HEK293 (cell line): ENCODE measurements around the gene HSCB.

Experiments
- BCL6B ChIP-seq: fragments of 450-650 bp; formaldehyde crosslinking; IDR thresholded peaks from 2 replicates; pipeline ENCODE4 v1.5.1; 2017; ENCODE audit warnings: missing biosample characterization, missing genetic modification characterization
- HOXA7 ChIP-seq: sonication (generic); formaldehyde crosslinking; IDR thresholded peaks from 2 replicates; pipeline ENCODE4 v1.8.1; 2022; ENCODE audit warnings: missing genetic modification reagents, borderline replicate concordance
- IKZF3 ChIP-seq: fragments of 450-650 bp; IDR thresholded peaks from 2 replicates; pipeline ENCODE4 v1.5.0; 2018; ENCODE audit warnings: missing biosample characterization, mild to moderate bottlenecking, missing genetic modification characterization, moderate library complexity
- INSM2 ChIP-seq: fragments of 450-650 bp; formaldehyde crosslinking; IDR thresholded peaks from 2 replicates; pipeline ENCODE4 v1.5.1; 2016; ENCODE audit warnings: missing biosample characterization, missing genetic modification characterization
- OSR2 ChIP-seq: fragments of 450-650 bp; formaldehyde crosslinking; IDR thresholded peaks from 2 replicates; pipeline ENCODE4 v1.5.1; 2016; ENCODE audit warnings: missing biosample characterization, missing genetic modification characterization
- PRDM10 ChIP-seq: fragments of 450-650 bp; formaldehyde crosslinking; IDR thresholded peaks from 2 replicates; pipeline ENCODE4 v1.5.1; 2016; ENCODE audit warnings: missing biosample characterization, missing genetic modification characterization
- PRDM6 ChIP-seq: fragments of 450-650 bp; formaldehyde crosslinking; IDR thresholded peaks from 2 replicates; pipeline ENCODE4 v1.5.1; 2017; ENCODE audit warnings: missing biosample characterization, missing genetic modification characterization
- SP3 ChIP-seq: fragments of 450-650 bp; formaldehyde crosslinking; IDR thresholded peaks from 2 replicates; pipeline ENCODE4 v1.5.1; 2016; ENCODE audit warnings: missing biosample characterization, missing genetic modification characterization
- ZBTB10 ChIP-seq: fragments of 450-650 bp; formaldehyde crosslinking; IDR thresholded peaks from 2 replicates; pipeline ENCODE4 v1.5.1; 2016; ENCODE audit warnings: missing biosample characterization, missing genetic modification characterization
- ZBTB17 ChIP-seq: fragments of 450-650 bp; formaldehyde crosslinking; IDR thresholded peaks from 2 replicates; pipeline ENCODE4 v1.5.1; 2016; ENCODE audit warnings: missing biosample characterization, missing genetic modification characterization
- ZBTB20 ChIP-seq: fragments of 450-650 bp; formaldehyde crosslinking; IDR thresholded peaks from 2 replicates; pipeline ENCODE4 v1.5.1; 2016; ENCODE audit warnings: missing biosample characterization, missing genetic modification characterization
- ZBTB21 ChIP-seq: fragments of 450-650 bp; formaldehyde crosslinking; IDR thresholded peaks from 2 replicates; pipeline ENCODE4 v1.5.1; 2017; ENCODE audit warnings: missing biosample characterization, missing genetic modification characterization
- ZBTB48 ChIP-seq: fragments of 450-650 bp; formaldehyde crosslinking; IDR thresholded peaks from 2 replicates; pipeline ENCODE4 v1.5.1; 2016; ENCODE audit warnings: missing biosample characterization, missing genetic modification characterization
- ZEB2 ChIP-seq: fragments of 450-650 bp; formaldehyde crosslinking; IDR thresholded peaks from 2 replicates; pipeline ENCODE4 v1.5.1; 2016; ENCODE audit warnings: missing biosample characterization, missing genetic modification characterization
- ZFP69B ChIP-seq: fragments of 450-650 bp; formaldehyde crosslinking; IDR thresholded peaks from 2 replicates; pipeline ENCODE4 v1.5.1; 2016; ENCODE audit warnings: missing biosample characterization, missing genetic modification characterization
- ZNF175 ChIP-seq: fragments of 450-650 bp; formaldehyde crosslinking; IDR thresholded peaks from 2 replicates; pipeline ENCODE4 v1.5.1; 2016; ENCODE audit warnings: missing biosample characterization, missing genetic modification characterization
- ZNF24 ChIP-seq: fragments of 450-650 bp; formaldehyde crosslinking; IDR thresholded peaks from 2 replicates; pipeline ENCODE4 v1.5.1; 2016; ENCODE audit warnings: missing biosample characterization, missing genetic modification characterization
- ZNF26 ChIP-seq: fragments of 450-650 bp; formaldehyde crosslinking; IDR thresholded peaks from 2 replicates; pipeline ENCODE4 v1.5.1; 2016; ENCODE audit warnings: missing biosample characterization, missing genetic modification characterization
- ZNF366 ChIP-seq: fragments of 450-650 bp; formaldehyde crosslinking; conservative IDR thresholded peaks from 2 replicates; pipeline ENCODE4 v1.5.1; 2016; ENCODE audit warnings: missing biosample characterization, missing genetic modification characterization
- ZNF391 ChIP-seq: fragments of 450-650 bp; formaldehyde crosslinking; IDR thresholded peaks from 2 replicates; pipeline ENCODE4 v1.5.1; 2016; ENCODE audit warnings: low read depth, missing biosample characterization, missing genetic modification characterization, borderline replicate concordance
- ZNF488 ChIP-seq: fragments of 450-650 bp; formaldehyde crosslinking; IDR thresholded peaks from 2 replicates; pipeline ENCODE4 v1.5.1; 2016; ENCODE audit warnings: missing biosample characterization, missing genetic modification characterization
- ZNF501 ChIP-seq: fragments of 450-650 bp; formaldehyde crosslinking; IDR thresholded peaks from 2 replicates; pipeline ENCODE4 v1.5.1; 2016; ENCODE audit warnings: missing biosample characterization, missing genetic modification characterization
- ZNF621 ChIP-seq: fragments of 450-650 bp; formaldehyde crosslinking; IDR thresholded peaks from 2 replicates; pipeline ENCODE4 v1.5.1; 2017; ENCODE audit warnings: missing biosample characterization, missing genetic modification characterization
- ZNF624 ChIP-seq: fragments of 450-650 bp; formaldehyde crosslinking; IDR thresholded peaks from 2 replicates; pipeline ENCODE4 v1.5.1; 2017; ENCODE audit warnings: missing biosample characterization, missing genetic modification characterization
- ZNF629 ChIP-seq: fragments of 450-650 bp; formaldehyde crosslinking; IDR thresholded peaks from 2 replicates; pipeline ENCODE4 v1.5.1; 2017; ENCODE audit warnings: missing biosample characterization, missing genetic modification characterization
- ZNF664 ChIP-seq: fragments of 450-650 bp; formaldehyde crosslinking; IDR thresholded peaks from 2 replicates; pipeline ENCODE4 v1.5.1; 2016; ENCODE audit warnings: missing biosample characterization, missing genetic modification characterization
- ZSCAN23 ChIP-seq: fragments of 450-650 bp; formaldehyde crosslinking; IDR thresholded peaks from 2 replicates; pipeline ENCODE4 v1.5.1; 2016; ENCODE audit warnings: missing biosample characterization, missing genetic modification characterization

Gene HSCB

GRCh38 chr22:28750471-28750881, 8.6 kb downstream of the HSCB start (continued):
- TF ChIP-seq ZBTB17 (peak; percentile 83), ZNF621 (no peak), ZFP69B (peak; percentile 69), ZNF624 (tag by site-specific recombination) (no peak), ZNF366 (tag by site-specific recombination) (peak; percentile 81; the same call in 1 of the 2 replicates), ZBTB48 (tag by site-specific recombination) (no peak), ZNF664 (tag by site-specific recombination) (peak; percentile 92), PRDM6 (peak; percentile 92), INSM2 (tag by site-specific recombination) (peak; percentile 77), IKZF3 (tag by site-specific recombination) (peak; percentile 65), SP3 (tag by site-specific recombination) (0 out of 2 replicates have a peak, but pooled peaks have one; percentile 20), ZBTB21 (peak; percentile 79), ZEB2 (tag by site-specific recombination) (peak; percentile 93), BCL6B (tag by site-specific recombination) (peak; percentile 66), ZNF24 (peak; percentile 60; the same call in 1 of the 2 replicates), ZNF488 (tag by site-specific recombination) (no peak), ZNF501 (tag by site-specific recombination) (no peak), ZBTB20 (tag by site-specific recombination) (0 out of 2 replicates have a peak, but pooled peaks have one; percentile 11), ZNF391 (tag by site-specific recombination) (peak; percentile 48; the same call in 1 of the 2 replicates), ZNF26 (tag by site-specific recombination) (no peak), ZNF629 (peak; percentile 93), HOXA7 (CRISPR knock-in tag) (no peak), ZNF175 (no peak), ZSCAN23 (tag by site-specific recombination) (no peak), OSR2 (tag by site-specific recombination) (peak; percentile 43; the same call in 1 of the 2 replicates), PRDM10 (tag by site-specific recombination) (peak; percentile 35; the same call in 1 of the 2 replicates), ZBTB10 (tag by site-specific recombination) (no peak)
